ENCODE data around the gene PTTG1IP2.
"Not testable (repeated sequence)": the region's sequence is repeated elsewhere in the genome, so short reads cannot be mapped to it uniquely, and the experiment has no call there.

PTTG1IP2 gene

DNA sequence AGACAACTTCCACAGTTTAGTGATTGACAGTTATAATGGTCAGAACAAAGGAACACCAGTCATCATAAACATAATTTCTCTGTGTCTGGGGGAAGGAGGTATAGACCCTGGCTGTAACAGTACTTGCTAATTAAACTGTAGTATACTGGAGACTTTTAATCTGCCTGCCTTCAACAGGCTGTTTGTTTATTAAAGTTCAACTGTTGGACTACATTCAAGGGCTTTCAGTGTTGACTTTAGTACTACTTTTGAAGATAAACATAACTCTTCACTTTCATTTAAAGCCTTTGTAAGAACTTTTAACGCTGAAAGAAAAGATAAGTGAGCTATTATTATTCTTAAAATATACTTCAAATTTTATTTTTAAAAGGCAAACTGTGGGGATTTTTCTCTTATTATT is 15.5 kb upstream of the PTTG1IP2 start:
- Histone ChIP-seq H3K4me3 (ENCODE audit: insufficient read depth, low read depth, low read length) (no peak overlapping the region), H3K4me1 (ENCODE audit: control insufficient read depth, insufficient read depth, low read length) (no peaks in the 10 kb centered on the region), H3K36me3 (ENCODE audit: control insufficient read depth, insufficient read depth, low read length) (no peaks in the 10 kb centered on the region), H3K27ac (ENCODE audit: insufficient read depth, low read depth, low read length, poor library complexity, severe bottlenecking) (no peak overlapping the region), H3K9me3 (ENCODE audit: control insufficient read depth, low read length) (no peaks in the 10 kb centered on the region), H3K27me3 (ENCODE audit: control insufficient read depth, insufficient read depth, low read length, poor library complexity, severe bottlenecking) (no peaks in the 10 kb centered on the region)
- no CpG with 5 or more reads among the region's 1 CpG for WGBS, 2 experiments

DNA sequence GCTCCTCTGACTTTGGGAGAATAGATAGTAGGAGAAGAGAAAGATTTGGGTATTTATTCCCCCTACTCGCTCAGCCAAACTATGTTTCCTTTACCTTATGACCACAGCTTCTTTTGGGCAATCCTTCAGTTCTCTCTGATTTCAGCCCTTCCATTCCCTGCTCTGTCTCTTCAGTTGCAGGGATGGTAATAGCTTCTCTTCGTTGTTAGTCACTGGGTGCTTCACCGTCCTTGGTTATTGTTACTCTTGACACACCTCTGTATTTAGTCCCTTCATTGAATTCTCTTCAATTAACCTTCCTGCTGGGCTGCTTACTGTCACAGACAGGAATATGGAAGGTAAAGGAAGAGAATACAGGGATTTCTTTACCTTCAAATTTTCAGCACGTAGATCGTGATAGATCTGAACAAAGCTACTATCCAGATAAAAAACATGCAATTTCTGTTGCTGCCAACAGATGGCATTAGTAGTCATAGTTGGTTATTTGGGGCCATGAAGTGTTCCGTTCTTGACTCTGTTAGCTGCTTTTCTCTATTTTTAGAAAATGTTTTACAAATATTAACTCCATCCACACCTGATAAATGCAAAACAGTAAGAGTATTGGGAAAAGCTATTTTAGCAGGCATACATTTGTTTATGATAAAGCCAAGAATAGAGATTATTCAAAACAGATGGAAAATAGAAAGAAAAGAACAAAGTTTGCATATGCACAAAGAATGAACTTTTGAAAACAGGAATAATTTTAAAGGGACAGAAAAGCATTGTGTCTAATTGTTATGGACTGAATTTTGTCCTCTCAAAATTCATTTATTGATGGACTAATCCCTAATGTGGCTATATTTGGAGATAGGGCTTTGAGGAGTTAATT is 14.0 kb upstream of the PTTG1IP2 start:
- Histone ChIP-seq H3K4me3 (ENCODE audit: insufficient read depth, low read depth, low read length) (no peak overlapping the region), H3K27me3 (ENCODE audit: control insufficient read depth, insufficient read depth, low read length, poor library complexity, severe bottlenecking) (no peaks in the 10 kb centered on the region), H3K4me1 (ENCODE audit: control insufficient read depth, insufficient read depth, low read length) (no peaks in the 10 kb centered on the region), H3K27ac (ENCODE audit: insufficient read depth, low read depth, low read length, poor library complexity, severe bottlenecking) (no peak overlapping the region), H3K9me3 (ENCODE audit: control insufficient read depth, low read length) (no peaks in the 10 kb centered on the region), H3K36me3 (ENCODE audit: control insufficient read depth, insufficient read depth, low read length) (no peaks in the 10 kb centered on the region)
- WGBS, 2 experiments, result 28 to 44% methylated on average over 5 of the region's 6 CpGs

DNA sequence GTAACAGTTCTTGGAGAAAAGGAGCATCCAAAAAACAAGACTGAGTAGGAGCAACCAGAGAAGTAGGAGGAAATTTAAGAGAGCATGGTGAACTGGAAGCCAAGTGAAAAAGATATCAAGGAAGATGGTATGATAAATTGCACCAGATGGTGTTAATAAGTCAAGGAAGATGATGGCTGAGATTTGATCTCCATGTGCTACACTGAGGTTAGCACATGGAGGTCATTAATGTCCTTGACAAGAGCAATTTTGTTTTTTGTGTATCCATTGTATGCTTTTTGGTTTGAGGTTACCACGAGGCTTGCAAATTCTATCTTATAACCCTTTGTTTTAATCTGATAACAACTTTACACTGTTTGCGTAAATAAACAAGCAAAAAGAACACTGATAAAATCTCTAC is 11.3 kb upstream of the PTTG1IP2 start:
- WGBS, 2 experiments, result 74 to 100% methylated on average over 1 to 2 of the region's 2 CpGs
- Histone ChIP-seq H3K4me3 (ENCODE audit: insufficient read depth, low read depth, low read length) (no peak overlapping the region), H3K27me3 (ENCODE audit: control insufficient read depth, insufficient read depth, low read length, poor library complexity, severe bottlenecking) (no peaks in the 10 kb centered on the region), H3K4me1 (ENCODE audit: control insufficient read depth, insufficient read depth, low read length) (no peaks in the 10 kb centered on the region), H3K27ac (ENCODE audit: insufficient read depth, low read depth, low read length, poor library complexity, severe bottlenecking) (no peak overlapping the region), H3K36me3 (ENCODE audit: control insufficient read depth, insufficient read depth, low read length) (no peaks in the 10 kb centered on the region), H3K9me3 (ENCODE audit: control insufficient read depth, low read length) (no peaks in the 10 kb centered on the region)

DNA sequence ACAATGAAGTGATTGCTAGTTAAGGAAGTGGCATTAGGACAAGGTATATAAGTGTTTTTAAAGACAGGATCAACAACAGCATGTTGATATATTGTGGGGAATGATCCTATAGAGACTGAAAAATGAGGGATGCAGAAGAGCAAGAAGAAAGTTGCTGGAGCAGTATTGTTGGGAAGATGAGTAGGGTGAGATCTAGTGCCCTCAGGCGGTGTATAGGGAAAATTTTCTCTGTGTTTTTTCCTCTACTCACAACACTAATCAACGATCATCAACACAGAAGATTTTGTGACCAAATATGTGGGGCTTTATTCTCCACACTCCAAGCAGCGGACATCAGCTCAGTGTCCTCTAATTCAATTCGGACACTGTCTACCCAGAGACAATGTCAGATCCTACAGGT is 9.6 kb upstream of the PTTG1IP2 start:
- Histone ChIP-seq H3K4me1 (ENCODE audit: control insufficient read depth, insufficient read depth, low read length) (no peaks in the 10 kb centered on the region), H3K27me3 (ENCODE audit: control insufficient read depth, insufficient read depth, low read length, poor library complexity, severe bottlenecking) (no peaks in the 10 kb centered on the region), H3K36me3 (ENCODE audit: control insufficient read depth, insufficient read depth, low read length) (no peaks in the 10 kb centered on the region), H3K27ac (ENCODE audit: insufficient read depth, low read depth, low read length, poor library complexity, severe bottlenecking) (no peak overlapping the region), H3K4me3 (ENCODE audit: insufficient read depth, low read depth, low read length) (no peak overlapping the region), H3K9me3 (ENCODE audit: control insufficient read depth, low read length) (no peaks in the 10 kb centered on the region)
- WGBS, 2 experiments, result 86 to 94% methylated on average over 3 to 4 of the region's 4 CpGs

- H3K4me3 ChIP-seq (ENCODE audit: insufficient read depth, low read depth, low read length), result no peak overlapping the region
These were observed 8.2 kb upstream of the PTTG1IP2 start for GRCh38 chr7:90461219-90461618.

GRCh38 chr7:90463151-90463628 is 6.2 kb upstream of the PTTG1IP2 start:
- H3K36me3 ChIP-seq (ENCODE audit: control insufficient read depth, insufficient read depth, low read length); H3K4me1 ChIP-seq (ENCODE audit: control insufficient read depth, insufficient read depth, low read length); H3K27ac ChIP-seq (ENCODE audit: insufficient read depth, low read depth, low read length, poor library complexity, severe bottlenecking); H3K4me3 ChIP-seq (ENCODE audit: insufficient read depth, low read depth, low read length); H3K27me3 ChIP-seq (ENCODE audit: control insufficient read depth, insufficient read depth, low read length, poor library complexity, severe bottlenecking); H3K9me3 ChIP-seq (ENCODE audit: control insufficient read depth, low read length): not testable (repeated sequence)
- WGBS, 2 experiments, result 81 to 89% methylated on average over 4 of the region's 4 CpGs

More at GRCh38 chr7:90461219-90461618, 8.2 kb upstream of the PTTG1IP2 start:
- Histone ChIP-seq H3K9me3 (ENCODE audit: control insufficient read depth, low read length) (no peaks in the 10 kb centered on the region), H3K4me1 (ENCODE audit: control insufficient read depth, insufficient read depth, low read length) (no peaks in the 10 kb centered on the region), H3K36me3 (ENCODE audit: control insufficient read depth, insufficient read depth, low read length) (no peaks in the 10 kb centered on the region), H3K27me3 (ENCODE audit: control insufficient read depth, insufficient read depth, low read length, poor library complexity, severe bottlenecking) (no peaks in the 10 kb centered on the region), H3K27ac (ENCODE audit: insufficient read depth, low read depth, low read length, poor library complexity, severe bottlenecking) (no peak overlapping the region)

DNA sequence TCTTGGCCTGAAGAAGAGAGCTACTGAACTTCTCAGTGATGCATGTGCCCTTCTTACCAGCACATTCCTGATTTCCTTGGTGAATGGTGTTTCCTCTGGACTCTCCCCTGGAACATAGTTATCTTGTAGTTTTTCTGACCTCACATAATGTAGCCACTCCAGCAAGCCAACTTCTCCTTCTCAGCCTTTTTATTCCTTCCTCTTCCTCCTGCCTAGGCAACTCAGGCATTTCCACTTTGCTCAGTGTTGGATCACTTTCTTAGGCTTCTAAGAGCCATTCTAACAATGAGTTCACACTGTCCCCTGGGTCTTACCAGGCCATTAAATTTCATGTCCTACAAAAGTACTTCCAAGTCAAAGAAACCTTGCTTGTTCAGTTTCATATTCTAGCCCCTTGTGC is 3.6 kb upstream of the PTTG1IP2 start:
- Histone ChIP-seq H3K36me3 (ENCODE audit: control insufficient read depth, insufficient read depth, low read length) (no peaks in the 10 kb centered on the region), H3K27me3 (ENCODE audit: control insufficient read depth, insufficient read depth, low read length, poor library complexity, severe bottlenecking) (no peaks in the 10 kb centered on the region), H3K9me3 (ENCODE audit: control insufficient read depth, low read length) (no peaks in the 10 kb centered on the region), H3K4me3 (ENCODE audit: insufficient read depth, low read depth, low read length) (no peak overlapping the region), H3K27ac (ENCODE audit: insufficient read depth, low read depth, low read length, poor library complexity, severe bottlenecking) (no peak overlapping the region), H3K4me1 (ENCODE audit: control insufficient read depth, insufficient read depth, low read length) (no peaks in the 10 kb centered on the region)

- Histone ChIP-seq H3K36me3 (ENCODE audit: control insufficient read depth, insufficient read depth, low read length) (no peaks in the 10 kb centered on the region), H3K27me3 (ENCODE audit: control insufficient read depth, insufficient read depth, low read length, poor library complexity, severe bottlenecking) (no peaks in the 10 kb centered on the region), H3K9me3 (ENCODE audit: control insufficient read depth, low read length) (no peaks in the 10 kb centered on the region), H3K27ac (ENCODE audit: insufficient read depth, low read depth, low read length, poor library complexity, severe bottlenecking) (no peak overlapping the region), H3K4me3 (ENCODE audit: insufficient read depth, low read depth, low read length) (no peak overlapping the region), H3K4me1 (ENCODE audit: control insufficient read depth, insufficient read depth, low read length) (no peaks in the 10 kb centered on the region)
- 80 to 94% methylated on average over 1 of the region's 1 CpG for WGBS, 2 experiments
These were observed 3.5 kb downstream of the PTTG1IP2 start for GRCh38 chr7:90472805-90473540.

DNA sequence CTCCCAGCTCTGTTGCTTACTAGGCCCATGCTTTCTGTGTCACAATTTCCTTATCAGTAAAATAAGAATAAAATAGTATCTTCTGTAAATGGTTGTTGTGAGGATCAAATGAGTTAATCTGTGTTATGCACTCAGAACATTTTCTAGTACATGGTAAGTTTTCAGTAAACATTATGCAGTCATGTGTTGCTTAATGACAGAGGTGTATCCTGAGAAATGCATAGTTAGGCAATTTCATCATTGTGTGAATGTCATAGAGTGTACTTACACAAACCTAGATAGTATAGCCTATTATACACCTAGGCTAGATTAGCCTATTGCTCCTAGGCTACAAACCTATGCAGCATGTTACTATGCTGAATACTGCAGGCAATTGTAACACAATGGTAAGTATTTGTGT is 4.4 kb downstream of the PTTG1IP2 start:
- Histone ChIP-seq H3K4me1 (ENCODE audit: control insufficient read depth, insufficient read depth, low read length) (no peaks in the 10 kb centered on the region), H3K4me3 (ENCODE audit: insufficient read depth, low read depth, low read length) (no peak overlapping the region), H3K9me3 (ENCODE audit: control insufficient read depth, low read length) (no peaks in the 10 kb centered on the region), H3K27me3 (ENCODE audit: control insufficient read depth, insufficient read depth, low read length, poor library complexity, severe bottlenecking) (no peaks in the 10 kb centered on the region), H3K27ac (ENCODE audit: insufficient read depth, low read depth, low read length, poor library complexity, severe bottlenecking) (no peak overlapping the region), H3K36me3 (ENCODE audit: control insufficient read depth, insufficient read depth, low read length) (no peaks in the 10 kb centered on the region)

DNA sequence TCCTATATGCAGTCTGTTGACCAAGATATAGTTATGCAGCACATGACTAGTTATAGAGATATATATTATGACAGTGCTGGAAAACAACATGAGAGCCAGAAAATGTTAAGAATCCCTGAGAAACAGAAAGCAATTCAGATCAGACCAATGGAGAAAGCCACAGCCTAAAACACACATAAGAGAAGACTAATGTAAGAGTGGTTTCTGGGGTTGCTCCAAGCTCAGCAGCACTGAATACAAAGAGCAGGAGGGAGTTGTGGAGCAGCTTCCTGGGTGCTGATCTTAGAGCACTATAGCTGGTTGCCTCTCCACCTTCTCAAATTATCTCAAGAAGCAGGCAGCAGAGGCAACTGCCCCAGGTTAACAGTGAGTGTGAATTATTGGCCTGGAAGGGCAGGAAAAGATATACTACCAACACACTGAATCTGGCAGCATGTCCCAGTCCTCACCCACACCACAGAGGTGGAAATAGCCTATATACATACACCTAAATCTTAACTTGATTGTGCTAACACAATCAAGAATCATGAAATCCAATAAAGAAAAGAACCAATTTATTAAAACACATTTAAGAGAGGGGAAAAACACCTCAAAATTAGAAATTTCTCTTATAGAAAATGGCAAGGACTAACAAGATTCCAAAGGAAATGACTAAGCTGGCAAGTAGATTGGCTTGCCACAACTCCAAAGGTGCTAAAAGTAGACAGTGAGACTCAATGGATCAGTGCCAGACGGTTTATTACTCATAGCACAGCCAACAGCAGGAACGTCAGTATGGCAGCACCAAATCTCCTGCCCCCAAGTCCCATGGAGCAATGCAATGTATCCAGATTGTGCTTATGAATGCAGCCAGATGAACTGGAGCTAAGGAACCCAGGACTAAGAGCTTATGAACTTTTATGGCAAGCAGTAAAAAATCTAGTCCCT is 5.1 kb downstream of the PTTG1IP2 start:
- no peaks in the 10 kb centered on the region for H3K4me1 ChIP-seq (ENCODE audit: control insufficient read depth, insufficient read depth, low read length)
- H3K27me3 ChIP-seq (ENCODE audit: control insufficient read depth, insufficient read depth, low read length, poor library complexity, severe bottlenecking), result no peaks in the 10 kb centered on the region
- 90 to 96% methylated on average over 2 of the region's 2 CpGs for WGBS, 2 experiments
- no peak overlapping the region for H3K4me3 ChIP-seq (ENCODE audit: insufficient read depth, low read depth, low read length)
- H3K9me3 ChIP-seq (ENCODE audit: control insufficient read depth, low read length), result no peaks in the 10 kb centered on the region
- H3K36me3 ChIP-seq (ENCODE audit: control insufficient read depth, insufficient read depth, low read length), result no peaks in the 10 kb centered on the region
- no peak overlapping the region for H3K27ac ChIP-seq (ENCODE audit: insufficient read depth, low read depth, low read length, poor library complexity, severe bottlenecking)

All from ectodermal cell (in vitro differentiated cells).